OCI-LY7 (cell line): ENCODE measurements around the gene COG2.

Experiments
- EZH2phosphoT487 ChIP-seq: fragments of 200-600 bp; sonication (generic); IDR thresholded peaks from 2 replicates; pipeline ENCODE4 v1.6.1; 2018; ENCODE audit warnings: low read depth, borderline replicate concordance, mild to moderate bottlenecking, mixed run types, antibody characterized with exemption, low read length, moderate library complexity, mixed read lengths
- TF ChIP-seq, protein P1 (sequence below): fragments of 200-600 bp; sonication (generic); conservative IDR thresholded peaks from 2 replicates; pipeline ENCODE4 v1.5.1; 2014; ENCODE audit warnings: mild to moderate bottlenecking, antibody characterized with exemption, low read length, moderate library complexity, mixed read lengths

DNA sequence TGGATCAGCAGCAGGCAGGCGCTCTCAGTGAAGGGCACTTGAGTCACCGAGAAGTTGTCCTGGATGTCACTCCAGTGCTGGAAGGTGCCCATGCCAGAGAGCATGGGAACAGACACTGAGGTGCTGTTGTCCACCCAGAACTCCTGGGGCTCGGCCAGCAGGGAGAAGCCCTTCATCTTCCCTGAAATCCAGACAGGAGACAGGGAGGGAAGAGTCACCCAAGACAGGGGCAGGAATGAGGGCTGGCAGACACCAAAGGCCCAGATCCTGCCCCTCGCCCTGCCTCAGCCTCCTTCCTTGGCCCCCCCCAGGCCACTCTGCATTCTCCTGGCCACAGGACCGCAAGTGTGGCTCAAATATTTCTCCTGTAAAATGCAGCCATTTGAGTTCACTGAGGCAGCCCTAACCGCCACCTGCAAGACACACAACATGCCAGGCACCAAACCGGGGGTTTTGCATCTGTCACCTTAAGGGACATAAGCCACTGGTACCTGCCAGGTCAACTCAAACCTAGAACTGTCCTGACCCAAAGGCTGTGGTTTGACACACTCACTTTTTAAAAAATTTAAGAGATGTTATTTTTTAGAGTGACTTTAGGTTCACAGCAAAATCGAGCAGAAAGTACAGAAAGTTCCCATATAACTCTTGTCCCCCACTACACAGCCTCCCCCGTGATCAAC is 63.9 kb downstream of the COG2 start:
- TF ChIP-seq, protein P1, sequence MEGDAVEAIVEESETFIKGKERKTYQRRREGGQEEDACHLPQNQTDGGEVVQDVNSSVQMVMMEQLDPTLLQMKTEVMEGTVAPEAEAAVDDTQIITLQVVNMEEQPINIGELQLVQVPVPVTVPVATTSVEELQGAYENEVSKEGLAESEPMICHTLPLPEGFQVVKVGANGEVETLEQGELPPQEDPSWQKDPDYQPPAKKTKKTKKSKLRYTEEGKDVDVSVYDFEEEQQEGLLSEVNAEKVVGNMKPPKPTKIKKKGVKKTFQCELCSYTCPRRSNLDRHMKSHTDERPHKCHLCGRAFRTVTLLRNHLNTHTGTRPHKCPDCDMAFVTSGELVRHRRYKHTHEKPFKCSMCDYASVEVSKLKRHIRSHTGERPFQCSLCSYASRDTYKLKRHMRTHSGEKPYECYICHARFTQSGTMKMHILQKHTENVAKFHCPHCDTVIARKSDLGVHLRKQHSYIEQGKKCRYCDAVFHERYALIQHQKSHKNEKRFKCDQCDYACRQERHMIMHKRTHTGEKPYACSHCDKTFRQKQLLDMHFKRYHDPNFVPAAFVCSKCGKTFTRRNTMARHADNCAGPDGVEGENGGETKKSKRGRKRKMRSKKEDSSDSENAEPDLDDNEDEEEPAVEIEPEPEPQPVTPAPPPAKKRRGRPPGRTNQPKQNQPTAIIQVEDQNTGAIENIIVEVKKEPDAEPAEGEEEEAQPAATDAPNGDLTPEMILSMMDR = no peak
- no peak for TF ChIP-seq EZH2phosphoT487
